ENCODE measurements around the gene BTAF1.
"Not testable (repeated sequence)": the region's sequence is repeated elsewhere in the genome, so short reads cannot be mapped to it uniquely, and the experiment has no call there.

The BTAF1 gene

DNA sequence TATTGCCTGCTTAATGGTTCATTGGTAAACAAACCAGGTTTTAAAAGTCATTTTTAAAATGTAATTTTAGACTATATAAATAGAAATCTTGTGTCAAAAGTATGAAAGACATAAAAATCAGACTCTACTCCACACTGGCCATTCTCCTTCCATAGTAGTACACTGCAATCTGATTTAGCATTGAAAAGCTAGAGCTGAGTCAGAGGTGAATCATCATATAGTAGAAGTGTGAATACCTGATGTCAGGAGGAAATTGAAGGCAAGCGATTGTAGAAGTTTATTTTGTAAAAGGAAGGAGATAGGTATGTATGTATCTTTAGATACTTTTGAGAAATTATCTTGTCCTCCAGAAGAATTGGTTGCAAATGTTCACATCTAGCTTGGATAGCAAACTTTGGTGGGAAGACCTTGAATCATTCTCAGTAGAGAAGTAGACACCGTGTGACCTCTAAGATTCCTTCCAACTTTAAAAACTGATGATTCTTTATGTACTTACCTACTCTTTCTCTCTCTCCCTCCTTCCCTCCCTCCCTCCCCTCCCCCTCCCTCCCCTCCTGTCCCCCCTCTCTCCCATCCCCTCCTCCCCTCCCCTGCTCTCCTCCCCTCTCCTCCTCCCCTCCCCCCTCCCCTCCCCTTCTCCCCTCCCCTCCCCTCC lies 88.1 kb downstream of the BTAF1 start:
- DNase-seq, result no peak

DNA sequence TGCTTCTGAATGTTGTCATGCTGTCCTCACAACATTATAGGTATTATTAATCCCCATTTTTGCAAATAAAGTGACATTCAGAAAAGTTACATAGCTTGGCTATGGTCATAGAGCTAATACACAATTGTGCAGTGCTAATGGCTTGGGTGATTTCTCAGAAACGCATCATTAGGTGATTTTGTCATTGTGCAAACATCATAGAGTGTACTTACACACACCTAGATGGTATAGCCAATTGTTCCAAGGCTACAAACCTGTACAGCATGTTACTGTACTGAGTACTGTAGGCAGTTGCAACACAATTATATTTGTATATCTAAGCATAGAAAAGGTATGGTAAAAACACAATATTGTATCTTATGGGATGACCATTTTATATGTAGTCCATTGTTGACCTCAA lies 91.0 kb downstream of the BTAF1 start:
- H3K4me3 ChIP-seq (ENCODE audit: low read depth in 1 of 2, low read length in 2 of 2), result no peak overlapping the region
- peaks cover 82% of the 10 kb centered on the region for H3K36me3 ChIP-seq (ENCODE audit: insufficient read depth, low read length)
- H3K79me2 ChIP-seq (ENCODE audit: insufficient read depth, low read length), result no peaks in the 10 kb centered on the region
- no peaks in the 10 kb centered on the region for H3K27me3 ChIP-seq (ENCODE audit: insufficient read depth, low read length, poor library complexity)
- H3K9me3 ChIP-seq (ENCODE audit: insufficient read depth, low read length, severe bottlenecking), result no peaks in the 10 kb centered on the region
- no peaks in the 10 kb centered on the region for H3K4me1 ChIP-seq (ENCODE audit: insufficient read depth, low read length)
- H2AFZ ChIP-seq (ENCODE audit: low read depth, low read length), result no peak overlapping the region
- no peak overlapping the region for H3K4me2 ChIP-seq (ENCODE audit: insufficient read depth, low read length)
- DNase-seq, result no peak
- ATAC-seq (ENCODE audit: insufficient read depth, low read depth), result no peak
- no peak for TF ChIP-seq EZH2 (IDR thresholded peaks at IDR 0.05; ENCODE audit: borderline replicate concordance, low read depth, low read length, severe bottlenecking)
- TF ChIP-seq, protein P1, sequence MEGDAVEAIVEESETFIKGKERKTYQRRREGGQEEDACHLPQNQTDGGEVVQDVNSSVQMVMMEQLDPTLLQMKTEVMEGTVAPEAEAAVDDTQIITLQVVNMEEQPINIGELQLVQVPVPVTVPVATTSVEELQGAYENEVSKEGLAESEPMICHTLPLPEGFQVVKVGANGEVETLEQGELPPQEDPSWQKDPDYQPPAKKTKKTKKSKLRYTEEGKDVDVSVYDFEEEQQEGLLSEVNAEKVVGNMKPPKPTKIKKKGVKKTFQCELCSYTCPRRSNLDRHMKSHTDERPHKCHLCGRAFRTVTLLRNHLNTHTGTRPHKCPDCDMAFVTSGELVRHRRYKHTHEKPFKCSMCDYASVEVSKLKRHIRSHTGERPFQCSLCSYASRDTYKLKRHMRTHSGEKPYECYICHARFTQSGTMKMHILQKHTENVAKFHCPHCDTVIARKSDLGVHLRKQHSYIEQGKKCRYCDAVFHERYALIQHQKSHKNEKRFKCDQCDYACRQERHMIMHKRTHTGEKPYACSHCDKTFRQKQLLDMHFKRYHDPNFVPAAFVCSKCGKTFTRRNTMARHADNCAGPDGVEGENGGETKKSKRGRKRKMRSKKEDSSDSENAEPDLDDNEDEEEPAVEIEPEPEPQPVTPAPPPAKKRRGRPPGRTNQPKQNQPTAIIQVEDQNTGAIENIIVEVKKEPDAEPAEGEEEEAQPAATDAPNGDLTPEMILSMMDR (IDR thresholded peaks at IDR 0.05; ENCODE audit: borderline replicate concordance, extremely low read depth, low read length, poor library complexity, severe bottlenecking), result no peak
- no peak overlapping the region for H3K27ac ChIP-seq (ENCODE audit: low read length)
- H4K20me1 ChIP-seq (ENCODE audit: insufficient read depth, low read length), result no peaks in the 10 kb centered on the region
- H3K9ac ChIP-seq (ENCODE audit: low read depth, low read length), result no peak overlapping the region

More for the DNA sequence above, 88.1 kb downstream of the BTAF1 start:
- Histone ChIP-seq H3K9me3 (ENCODE audit: insufficient read depth, low read length, severe bottlenecking) (no peaks in the 10 kb centered on the region), H4K20me1 (ENCODE audit: insufficient read depth, low read length) (no peaks in the 10 kb centered on the region), H3K4me1 (ENCODE audit: insufficient read depth, low read length) (no peaks in the 10 kb centered on the region), H3K4me2 (ENCODE audit: insufficient read depth, low read length) (no peak overlapping the region), H2AFZ (ENCODE audit: low read depth, low read length) (no peak overlapping the region), H3K36me3 (ENCODE audit: insufficient read depth, low read length) (peaks cover 74% of the 10 kb centered on the region), H3K27ac (ENCODE audit: low read length) (no peak overlapping the region), H3K27me3 (ENCODE audit: insufficient read depth, low read length, poor library complexity) (no peaks in the 10 kb centered on the region), H3K9ac (ENCODE audit: low read depth, low read length) (no peak overlapping the region), H3K4me3 (ENCODE audit: low read depth in 1 of 2, low read length in 2 of 2) (no peak overlapping the region), H3K79me2 (ENCODE audit: insufficient read depth, low read length) (no peaks in the 10 kb centered on the region)
- no peak for ATAC-seq (ENCODE audit: insufficient read depth, low read depth)
- no peak for TF ChIP-seq EZH2 (IDR thresholded peaks at IDR 0.05; ENCODE audit: borderline replicate concordance, low read depth, low read length, severe bottlenecking)
- TF ChIP-seq, protein P1 (IDR thresholded peaks at IDR 0.05; ENCODE audit: borderline replicate concordance, extremely low read depth, low read length, poor library complexity, severe bottlenecking), result no peak

DNA sequence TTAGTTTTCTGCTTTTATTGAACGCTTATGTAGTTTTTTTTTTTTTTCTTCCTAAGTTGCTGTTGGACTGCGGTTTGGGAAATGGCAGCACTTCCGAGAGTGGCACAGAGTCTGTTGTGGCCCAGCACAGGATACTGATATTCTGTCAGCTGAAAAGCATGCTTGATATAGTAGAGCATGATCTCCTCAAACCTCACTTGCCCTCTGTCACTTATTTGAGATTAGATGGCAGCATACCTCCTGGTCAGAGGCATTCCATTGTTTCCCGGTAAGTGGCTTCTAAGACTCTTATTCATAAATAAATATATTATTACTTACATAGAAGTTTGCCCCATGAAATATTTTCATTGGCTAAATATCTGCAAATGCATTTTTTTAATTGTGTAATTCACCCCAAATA lies 101.1 kb downstream of the BTAF1 start:
- ATAC-seq (ENCODE audit: insufficient read depth, low read depth) (no peak), DNase-seq (no peak)
- peaks cover 89% of the 10 kb centered on the region for H3K36me3 ChIP-seq (ENCODE audit: insufficient read depth, low read length)
- no peak overlapping the region for H3K4me2 ChIP-seq (ENCODE audit: insufficient read depth, low read length)
- TF ChIP-seq, protein P1 (IDR thresholded peaks at IDR 0.05; ENCODE audit: borderline replicate concordance, extremely low read depth, low read length, poor library complexity, severe bottlenecking), result no peak
- TF ChIP-seq EZH2 (IDR thresholded peaks at IDR 0.05; ENCODE audit: borderline replicate concordance, low read depth, low read length, severe bottlenecking), result no peak
- no peaks in the 10 kb centered on the region for H4K20me1 ChIP-seq (ENCODE audit: insufficient read depth, low read length)
- no peaks in the 10 kb centered on the region for H3K9me3 ChIP-seq (ENCODE audit: insufficient read depth, low read length, severe bottlenecking)
- no peak overlapping the region for H3K9ac ChIP-seq (ENCODE audit: low read depth, low read length)
- no peaks in the 10 kb centered on the region for H3K79me2 ChIP-seq (ENCODE audit: insufficient read depth, low read length)
- H2AFZ ChIP-seq (ENCODE audit: low read depth, low read length), result no peak overlapping the region
- no peak overlapping the region for H3K4me3 ChIP-seq (ENCODE audit: low read depth in 1 of 2, low read length in 2 of 2)
- H3K4me1 ChIP-seq (ENCODE audit: insufficient read depth, low read length), result no peaks in the 10 kb centered on the region
- H3K27ac ChIP-seq (ENCODE audit: low read length), result no peak overlapping the region
- H3K27me3 ChIP-seq (ENCODE audit: insufficient read depth, low read length, poor library complexity), result no peaks in the 10 kb centered on the region

DNA sequence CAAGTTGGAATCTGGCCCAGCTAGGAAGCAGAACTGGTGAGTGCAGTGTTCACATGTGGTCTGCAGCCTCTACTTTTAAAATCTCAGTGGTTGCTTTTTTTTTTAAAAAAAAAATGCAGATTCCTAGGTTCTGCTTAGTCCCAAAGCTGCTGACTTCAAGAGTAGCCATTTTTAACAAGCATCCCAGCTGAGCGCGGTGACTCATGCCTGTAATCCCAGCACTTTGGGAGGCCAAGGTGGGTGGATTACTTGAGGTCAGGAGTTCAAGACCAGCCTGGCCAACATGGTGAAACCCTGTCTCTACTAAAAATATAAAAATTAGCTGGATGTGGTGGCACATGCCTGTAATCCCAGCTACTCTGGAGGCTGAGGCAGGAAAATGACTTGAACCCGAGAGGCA lies 101.8 kb downstream of the BTAF1 start:
- not testable (repeated sequence) for H3K27me3 ChIP-seq (ENCODE audit: insufficient read depth, low read length, poor library complexity); H3K4me1 ChIP-seq (ENCODE audit: insufficient read depth, low read length); H3K27ac ChIP-seq (ENCODE audit: low read length); H3K9me3 ChIP-seq (ENCODE audit: insufficient read depth, low read length, severe bottlenecking); ATAC-seq (ENCODE audit: insufficient read depth, low read depth); H2AFZ ChIP-seq (ENCODE audit: low read depth, low read length); H3K9ac ChIP-seq (ENCODE audit: low read depth, low read length); H3K79me2 ChIP-seq (ENCODE audit: insufficient read depth, low read length); DNase-seq; H3K4me2 ChIP-seq (ENCODE audit: insufficient read depth, low read length); H3K4me3 ChIP-seq (ENCODE audit: low read depth in 1 of 2, low read length in 2 of 2); H4K20me1 ChIP-seq (ENCODE audit: insufficient read depth, low read length)
- peaks cover 90% of the 10 kb centered on the region for H3K36me3 ChIP-seq (ENCODE audit: insufficient read depth, low read length)
